Measurements from ENCODE around the gene TUBG2. TPM values are rescaled to one million over a fixed set of nuclear protein-coding genes. Genes with fewer than 3 reads are reported as not detected.

Gene TUBG2
- total RNA-seq, 1 donor from 2014 or later, result 15.6 TPM

GRCh38 chr17:42680331-42680808 lies 21.3 kb downstream of the TUBG2 start:
- H3K27ac ChIP-seq (replicated peaks), result peak overlapping the region; percentile 97
- H3K27me3 ChIP-seq (ENCODE audit: low read depth), result no peaks in the 10 kb centered on the region
- DNase-seq, result no peak
- H3K9me3 ChIP-seq (replicated peaks), result no peaks in the 10 kb centered on the region
- intact Hi-C loops (cut with micrococcal nuclease), result no loop called here
- TF ChIP-seq, protein P1, sequence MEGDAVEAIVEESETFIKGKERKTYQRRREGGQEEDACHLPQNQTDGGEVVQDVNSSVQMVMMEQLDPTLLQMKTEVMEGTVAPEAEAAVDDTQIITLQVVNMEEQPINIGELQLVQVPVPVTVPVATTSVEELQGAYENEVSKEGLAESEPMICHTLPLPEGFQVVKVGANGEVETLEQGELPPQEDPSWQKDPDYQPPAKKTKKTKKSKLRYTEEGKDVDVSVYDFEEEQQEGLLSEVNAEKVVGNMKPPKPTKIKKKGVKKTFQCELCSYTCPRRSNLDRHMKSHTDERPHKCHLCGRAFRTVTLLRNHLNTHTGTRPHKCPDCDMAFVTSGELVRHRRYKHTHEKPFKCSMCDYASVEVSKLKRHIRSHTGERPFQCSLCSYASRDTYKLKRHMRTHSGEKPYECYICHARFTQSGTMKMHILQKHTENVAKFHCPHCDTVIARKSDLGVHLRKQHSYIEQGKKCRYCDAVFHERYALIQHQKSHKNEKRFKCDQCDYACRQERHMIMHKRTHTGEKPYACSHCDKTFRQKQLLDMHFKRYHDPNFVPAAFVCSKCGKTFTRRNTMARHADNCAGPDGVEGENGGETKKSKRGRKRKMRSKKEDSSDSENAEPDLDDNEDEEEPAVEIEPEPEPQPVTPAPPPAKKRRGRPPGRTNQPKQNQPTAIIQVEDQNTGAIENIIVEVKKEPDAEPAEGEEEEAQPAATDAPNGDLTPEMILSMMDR (IDR thresholded peaks at IDR 0.05; ENCODE audit: borderline replicate concordance), result no peak
- peaks cover 86% of the 10 kb centered on the region for H3K4me1 ChIP-seq
- H3K36me3 ChIP-seq, result peaks cover 6% of the 10 kb centered on the region
- H3K4me3 ChIP-seq, result peak overlapping the region; percentile 98

DNA sequence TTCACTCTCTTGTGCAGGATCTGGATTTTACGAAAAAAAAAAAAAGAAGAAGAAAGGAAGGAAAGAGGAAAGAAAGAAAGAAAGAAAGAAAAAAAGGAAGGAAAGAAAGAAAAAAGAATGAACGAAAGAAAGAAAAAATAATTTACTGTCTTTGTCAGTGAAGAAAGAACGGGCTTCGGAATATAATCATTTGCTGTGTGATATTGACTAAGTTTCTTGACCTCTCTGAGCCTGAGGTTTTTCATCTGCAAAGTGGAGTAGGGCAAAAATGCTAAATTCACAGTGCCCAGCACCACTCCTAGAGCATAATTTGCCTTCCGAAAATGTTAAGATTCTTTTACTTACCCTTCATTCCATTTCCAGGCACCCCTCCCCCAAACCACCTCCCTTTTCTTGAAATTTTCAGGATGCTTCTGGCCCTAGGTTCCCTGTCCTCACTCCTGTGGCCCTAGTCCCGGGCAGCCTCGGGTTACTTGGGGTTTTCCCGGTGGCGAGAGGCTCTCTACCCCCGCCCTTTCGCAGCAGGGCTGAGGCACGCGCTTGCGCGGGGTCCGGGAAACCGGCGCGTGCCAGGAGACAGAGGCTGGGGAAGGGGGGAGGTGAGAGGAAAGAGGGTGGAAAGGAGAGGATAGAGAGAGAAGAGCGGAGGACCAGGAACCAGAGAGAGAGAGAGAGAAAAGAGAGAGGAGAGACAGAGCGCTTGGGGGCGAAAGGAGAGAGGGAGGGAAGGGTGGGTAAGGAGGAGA lies 23.1 kb downstream of the TUBG2 start, which contains the start of gene CNTNAP1:
CNTNAP1 (plus strand) TSS at position 556 of the 746 bp plus-strand sequence. CDS start 299 bp downstream, outside the sequence.
- Histone ChIP-seq H3K27me3 (ENCODE audit: low read depth) (no peaks in the 10 kb centered on the region), H3K9me3 (replicated peaks) (no peaks in the 10 kb centered on the region), H3K27ac (replicated peaks) (peak within 1 kb of the TSS; percentile 97), H3K36me3 (peaks cover 11% of the 10 kb centered on the region), H3K4me3 (peak within 1 kb of the TSS; percentile 70), H3K4me1 (peaks cover 72% of the 10 kb centered on the region)
- TF ChIP-seq, protein P1 (IDR thresholded peaks at IDR 0.05; ENCODE audit: borderline replicate concordance), result no peak
- intact Hi-C loops (cut with micrococcal nuclease), result no loop called here
- DNase-seq, result peak; percentile 53

DNA sequence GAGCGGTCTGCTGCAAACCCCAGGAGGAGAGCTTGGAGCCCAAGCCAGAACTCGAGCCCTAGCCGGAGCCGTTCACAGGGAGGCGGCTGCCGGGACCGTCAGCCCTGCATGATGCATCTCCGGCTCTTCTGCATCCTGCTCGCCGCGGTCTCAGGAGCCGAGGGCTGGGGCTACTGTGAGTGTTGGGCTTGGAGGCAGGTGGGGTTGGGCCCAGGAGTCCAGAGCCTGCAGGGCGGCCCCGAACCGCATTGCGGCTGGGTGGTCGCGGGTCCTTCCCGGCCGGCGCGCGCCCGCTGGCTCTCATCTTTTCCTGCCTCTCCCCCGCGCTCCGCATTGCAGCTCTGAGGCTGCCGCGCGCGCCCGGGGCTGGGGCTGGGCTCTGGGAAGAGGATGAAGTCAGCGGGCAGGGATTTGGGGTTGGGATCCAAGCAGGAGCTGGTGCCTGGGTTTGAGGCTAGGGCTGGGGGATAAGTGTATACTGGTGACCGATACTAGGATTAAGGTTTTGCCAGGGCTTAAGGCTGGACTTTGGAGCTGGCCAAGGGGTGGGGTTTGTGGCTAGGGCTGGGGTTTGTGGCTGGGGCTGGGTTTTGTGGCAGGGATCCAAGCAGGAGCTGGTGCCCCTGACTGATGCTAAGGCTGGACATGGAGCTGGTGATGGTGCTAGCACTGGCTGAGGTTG lies 23.8 kb downstream of the TUBG2 start:
- no peak for DNase-seq
- peaks cover 16% of the 10 kb centered on the region for H3K36me3 ChIP-seq
- intact Hi-C loops (cut with micrococcal nuclease), result no loop called here
- TF ChIP-seq, protein P1 (IDR thresholded peaks at IDR 0.05; ENCODE audit: borderline replicate concordance), result no peak
- H3K27me3 ChIP-seq (ENCODE audit: low read depth), result no peaks in the 10 kb centered on the region
- no peaks in the 10 kb centered on the region for H3K9me3 ChIP-seq (replicated peaks)
- peaks cover 65% of the 10 kb centered on the region for H3K4me1 ChIP-seq
- peak overlapping the region; percentile 80 for H3K27ac ChIP-seq (replicated peaks)
- peak overlapping the region; percentile 70 for H3K4me3 ChIP-seq

- H3K9me3 ChIP-seq (replicated peaks), result no peaks in the 10 kb centered on the region
- intact Hi-C loops (cut with micrococcal nuclease), result no loop called here
- H3K4me3 ChIP-seq, result peak overlapping the region; percentile 70
- peaks cover 59% of the 10 kb centered on the region for H3K4me1 ChIP-seq
- H3K36me3 ChIP-seq, result peaks cover 16% of the 10 kb centered on the region
- H3K27me3 ChIP-seq (ENCODE audit: low read depth), result no peaks in the 10 kb centered on the region
- peak; percentile 53 for DNase-seq
- H3K27ac ChIP-seq (replicated peaks), result peak overlapping the region; percentile 80
- TF ChIP-seq, protein P1 (IDR thresholded peaks at IDR 0.05; ENCODE audit: borderline replicate concordance), result no peak
These were observed 24.4 kb downstream of the TUBG2 start for GRCh38 chr17:42683407-42684034.

DNA sequence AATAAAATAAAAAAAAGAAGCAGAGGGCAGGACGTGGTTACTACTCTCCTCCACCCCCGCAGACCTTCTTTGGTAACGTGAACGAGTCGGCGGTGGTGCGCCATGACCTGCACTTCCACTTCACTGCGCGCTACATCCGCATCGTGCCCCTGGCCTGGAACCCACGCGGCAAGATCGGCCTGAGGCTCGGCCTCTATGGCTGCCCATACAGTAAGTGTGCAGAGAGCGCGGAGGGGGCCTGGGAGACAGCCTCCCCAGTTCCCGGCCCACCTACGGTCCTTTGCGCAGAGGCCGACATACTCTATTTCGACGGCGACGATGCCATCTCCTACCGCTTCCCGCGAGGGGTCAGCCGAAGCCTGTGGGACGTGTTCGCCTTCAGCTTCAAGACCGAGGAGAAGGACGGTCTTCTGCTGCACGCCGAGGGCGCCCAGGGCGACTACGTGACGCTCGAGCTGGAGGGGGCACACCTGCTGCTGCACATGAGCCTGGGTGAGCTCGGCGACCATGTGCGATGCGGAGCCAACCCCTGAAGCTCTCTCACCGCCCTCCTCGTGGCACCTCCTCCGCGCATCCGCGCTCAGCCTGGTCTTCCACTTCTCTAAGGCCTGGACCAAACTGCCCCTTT lies 26.0 kb downstream of the TUBG2 start:
- Histone ChIP-seq H3K27me3 (ENCODE audit: low read depth) (no peaks in the 10 kb centered on the region), H3K9me3 (replicated peaks) (no peaks in the 10 kb centered on the region), H3K36me3 (peaks cover 16% of the 10 kb centered on the region), H3K27ac (replicated peaks) (no peak overlapping the region), H3K4me1 (peaks cover 44% of the 10 kb centered on the region), H3K4me3 (no peak overlapping the region)
- TF ChIP-seq, protein P1 (IDR thresholded peaks at IDR 0.05; ENCODE audit: borderline replicate concordance), result no peak
- DNase-seq, result no peak
- intact Hi-C loops (cut with micrococcal nuclease), result no loop called here
